ENCODE data around the gene CXCR4.

GRCh38 chr2:136081582-136082210, 36.3 kb downstream of the CXCR4 start:
- no peak for TF ChIP-seq FOXK2 (conservative IDR thresholded peaks at IDR 0.05 in 1 of 2, IDR thresholded peaks at IDR 0.05 in 1 of 2; ENCODE audit: low read depth in 2 of 2)
- no peak for TF ChIP-seq EP300 (IDR thresholded peaks at IDR 0.05; ENCODE audit: low read length)
- no peak for TF ChIP-seq NFE2L1 (tag; IDR thresholded peaks at IDR 0.05; ENCODE audit: borderline replicate concordance, low read depth)
- no peak for TF ChIP-seq ZNF75A (CRISPR knock-in tag; IDR thresholded peaks at IDR 0.05)

Data from K562 (cell line).